Measurements from ENCODE around the gene HIGD2A.

Gene HIGD2A

GRCh38 chr5:176369934-176370711, 18.4 kb upstream of the HIGD2A start:
- DNase-seq = no peak

- no peak for DNase-seq
Measured at GRCh38 chr5:176371621-176372539, 16.7 kb upstream of the HIGD2A start.

GRCh38 chr5:176373100-176373818, 15.3 kb upstream of the HIGD2A start:
- DNase-seq = no peak

- no peak for DNase-seq
Measured at GRCh38 chr5:176379881-176380280, 8.7 kb upstream of the HIGD2A start.

GRCh38 chr5:176381423-176381822, 7.1 kb upstream of the HIGD2A start:
- no peak for DNase-seq

- no peak for DNase-seq
Measured at GRCh38 chr5:176381979-176382378, 6.6 kb upstream of the HIGD2A start.

- no peak for DNase-seq
Measured at GRCh38 chr5:176382721-176383120, 5.8 kb upstream of the HIGD2A start.

- no peak for DNase-seq
Measured at GRCh38 chr5:176383248-176383905, 5.2 kb upstream of the HIGD2A start.

- DNase-seq = no peak
Measured at GRCh38 chr5:176383961-176384360, 4.6 kb upstream of the HIGD2A start.

GRCh38 chr5:176384366-176384930, 4.1 kb upstream of the HIGD2A start:
- DNase-seq = no peak

GRCh38 chr5:176384991-176385390, 3.6 kb upstream of the HIGD2A start:
- no peak for DNase-seq

GRCh38 chr5:176386491-176386890, 2.1 kb upstream of the HIGD2A start:
- no peak for DNase-seq

- no peak for DNase-seq
Measured at GRCh38 chr5:176387384-176387925, 1.1 kb upstream of the HIGD2A start.

GRCh38 chr5:176388003-176388443, 528 bp upstream of the HIGD2A start:
- DNase-seq = no peak

- no peak for DNase-seq
Measured at GRCh38 chr5:176389135-176390123, 878 bp downstream of the HIGD2A start.

- no peak for DNase-seq
Measured at GRCh38 chr5:176391479-176391878, 2.9 kb downstream of the HIGD2A start.

- no peak for DNase-seq
Measured at GRCh38 chr5:176391999-176392398, 3.4 kb downstream of the HIGD2A start.

- DNase-seq = no peak
Measured at GRCh38 chr5:176392526-176392925, 4.0 kb downstream of the HIGD2A start.

- DNase-seq = no peak
Measured at GRCh38 chr5:176394096-176394495, 5.5 kb downstream of the HIGD2A start.

GRCh38 chr5:176394881-176395675, 6.5 kb downstream of the HIGD2A start:
- DNase-seq = no peak
